Ovary (tissue), 9 donors: Measurements from ENCODE around the gene TTC33. TPM values are rescaled to one million over a fixed set of nuclear protein-coding genes. Genes with fewer than 3 reads are reported as not detected.

Experiments
- DNase-seq, 5 donors: peaks; one replicate each; pipeline ENCODE4 v3.0.0-alpha.2; 2019 to 2020
- H3K27ac ChIP-seq, 2 donors: fragments of 200-600 bp; one replicate each; pipeline versions ENCODE4 v1.5.1 to v1.8.0; 2019 to 2022
- H3K27me3 ChIP-seq: fragments of 200-600 bp; one replicate; pipeline ENCODE4 v1.8.0; 2022
- H3K36me3 ChIP-seq: fragments of 200-600 bp; sonication (generic); one replicate; pipeline ENCODE4 v1.5.1; 2019
- H3K4me1 ChIP-seq: one replicate; pipeline ENCODE4 v1.8.1; 2013; ENCODE audit warnings: mild to moderate bottlenecking, moderate library complexity; ENCODE audit not compliant: insufficient read depth
- H3K4me3 ChIP-seq: fragments of 200-600 bp; sonication (generic); one replicate; pipeline ENCODE4 v1.5.1; 2017
- H3K9me3 ChIP-seq, 2 donors: fragments of 200-600 bp in 1 of 2; sonication (generic) in 1 of 2; one replicate each; pipeline versions ENCODE4 v1.5.1 to v1.8.1; 2013 to 2019; ENCODE audit warnings: mild to moderate bottlenecking in 1 of 2, moderate library complexity in 1 of 2
- EP300 ChIP-seq: sonication (generic); formaldehyde crosslinking; IDR thresholded peaks from one replicate; pipeline ENCODE4 v1.6.1; 2017; ENCODE audit warnings: antibody characterized with exemption
- POLR2A ChIP-seq: fragments of 450-650 bp; IDR thresholded peaks from one replicate; pipeline ENCODE4 v1.6.1; 2017; ENCODE audit warnings: antibody characterized with exemption, mild to moderate bottlenecking, moderate library complexity
- WGBS, 3 donors: extraction: QIAGEN DNeasy Blood & Tissue Kit in 1 of 3; methylation state at CpG; one replicate each; pipeline versions ENCODE4 v1.1.5 to v1.1.7; 2013 to 2017; 5-methylcytosine and 5-hydroxymethylcytosine counted together
- intact Hi-C, 4 donors: fragments of 100-400 bp; cut with DNase I; formaldehyde crosslinking; loops; one replicate each; pipeline versions ENCODE4 v1.11.0 to v1.15.1; 2022 to 2023
- polyA plus RNA-seq, 2 donors: library from polyadenylated mRNA; stranded (reverse); fragments of 200-250 nt in 1 of 2; fragments of 350-450 nt in 1 of 2; fragmentation: Illumina TruSeq in 1 of 2; extraction: RNeasy Lipid Tissue Mini Kit (QIAGEN cat#74804) in 1 of 2; gene quantifications; one replicate each; pipeline ENCODE4 v1.2.3, GENCODE V29; 2013 to 2014
- total RNA-seq, 7 donors: library from RNA; depleted of rRNA in 2 of 7; stranded (reverse); fragments of >200 nt in 2 of 7; fragmentation: NEBNext Ultra II Directional in 3 of 7; extraction: Animal tissue kit (Norgen Biotek cat#: 25700) in 3 of 7; gene quantifications; one replicate each; pipeline versions ENCODE4 v1.1.0 to v1.2.4, GENCODE V29; 2016 to 2023
- TF ChIP-seq, protein P1 (sequence below), 3 donors: fragments of 450-650 bp in 2 of 3; fragments of 200-600 bp in 1 of 3; IDR thresholded peaks; one replicate each; pipeline versions ENCODE4 v1.5.1 to v1.8.0; 2016 to 2022; ENCODE audit warnings: antibody characterized with exemption in 3 of 3, mild to moderate bottlenecking in 1 of 3
- donor health status: DM: no; HTN: no; CAD: no; lungs with moderate emphysema.
- donor health status: DM: no; HTN: no; CAD: no.
- donor health status: Bipolar disorder and iron deficiency.
- donor health status: DM: yes; HTN: yes; CAD: no.
- donor health status: DM: no; HTN: no; CAD: no.
- donor health status: DM: yes; HTN: yes; CAD: no.

Gene TTC33
- total and polyA plus RNA-seq, 9 donors: 10.6 to 26.0 (median 18.8) TPM

DNA sequence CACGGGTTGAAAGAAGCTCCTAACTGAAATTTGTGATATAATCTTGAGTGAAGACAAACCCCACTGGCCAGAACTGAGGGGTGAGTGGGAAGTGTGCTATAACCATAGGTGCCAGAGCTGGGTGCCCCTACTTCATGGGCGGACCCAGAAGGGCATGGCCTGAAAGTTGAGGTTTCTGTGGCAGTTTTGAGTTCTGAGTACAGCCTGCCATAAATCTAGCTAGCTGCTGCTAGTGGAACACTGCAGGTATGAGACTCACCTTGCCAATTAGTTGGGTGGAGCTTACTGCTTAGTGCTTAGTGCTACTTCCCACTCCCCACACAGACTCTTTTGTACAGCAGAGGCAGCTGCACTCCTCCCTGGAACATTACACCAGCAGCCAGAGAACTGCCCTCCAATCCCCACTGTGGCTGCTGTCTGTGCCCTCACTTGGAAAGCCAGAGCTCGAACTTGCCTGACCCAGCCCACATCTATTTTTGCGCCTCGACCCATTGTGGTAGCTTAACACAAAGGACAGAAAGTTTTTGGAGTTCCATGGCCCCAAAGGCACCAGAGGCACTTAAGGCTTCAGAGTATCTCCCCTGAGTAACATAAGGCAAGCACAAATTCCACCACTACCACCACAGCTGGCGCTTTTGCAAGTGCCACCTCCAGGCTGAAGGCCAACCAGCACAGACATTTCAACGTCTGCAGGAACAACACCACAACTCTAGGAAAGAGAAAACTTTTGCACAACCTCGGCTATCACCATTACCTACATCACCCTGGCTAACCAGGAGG lies 103.1 kb downstream of the TTC33 start:
- no peak for TF ChIP-seq EP300
- no peak for TF ChIP-seq POLR2A
- TF ChIP-seq, protein P1, sequence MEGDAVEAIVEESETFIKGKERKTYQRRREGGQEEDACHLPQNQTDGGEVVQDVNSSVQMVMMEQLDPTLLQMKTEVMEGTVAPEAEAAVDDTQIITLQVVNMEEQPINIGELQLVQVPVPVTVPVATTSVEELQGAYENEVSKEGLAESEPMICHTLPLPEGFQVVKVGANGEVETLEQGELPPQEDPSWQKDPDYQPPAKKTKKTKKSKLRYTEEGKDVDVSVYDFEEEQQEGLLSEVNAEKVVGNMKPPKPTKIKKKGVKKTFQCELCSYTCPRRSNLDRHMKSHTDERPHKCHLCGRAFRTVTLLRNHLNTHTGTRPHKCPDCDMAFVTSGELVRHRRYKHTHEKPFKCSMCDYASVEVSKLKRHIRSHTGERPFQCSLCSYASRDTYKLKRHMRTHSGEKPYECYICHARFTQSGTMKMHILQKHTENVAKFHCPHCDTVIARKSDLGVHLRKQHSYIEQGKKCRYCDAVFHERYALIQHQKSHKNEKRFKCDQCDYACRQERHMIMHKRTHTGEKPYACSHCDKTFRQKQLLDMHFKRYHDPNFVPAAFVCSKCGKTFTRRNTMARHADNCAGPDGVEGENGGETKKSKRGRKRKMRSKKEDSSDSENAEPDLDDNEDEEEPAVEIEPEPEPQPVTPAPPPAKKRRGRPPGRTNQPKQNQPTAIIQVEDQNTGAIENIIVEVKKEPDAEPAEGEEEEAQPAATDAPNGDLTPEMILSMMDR (IDR thresholded peaks at IDR 0.05): no peak
- no peak overlapping the region for H3K4me3 ChIP-seq
- H3K4me1 ChIP-seq: no peaks in the 10 kb centered on the region
- no peak overlapping the region for H3K27ac ChIP-seq
- no peaks in the 10 kb centered on the region for H3K36me3 ChIP-seq
- 74 to 77% (median 77%) methylated on average over 8 of the region's 8 CpGs for WGBS, 3 donors
- no peaks in the 10 kb centered on the region for H3K9me3 ChIP-seq
- H3K27me3 ChIP-seq: no peaks in the 10 kb centered on the region
- no peak for DNase-seq
- intact Hi-C loops: no loop called here

DNA sequence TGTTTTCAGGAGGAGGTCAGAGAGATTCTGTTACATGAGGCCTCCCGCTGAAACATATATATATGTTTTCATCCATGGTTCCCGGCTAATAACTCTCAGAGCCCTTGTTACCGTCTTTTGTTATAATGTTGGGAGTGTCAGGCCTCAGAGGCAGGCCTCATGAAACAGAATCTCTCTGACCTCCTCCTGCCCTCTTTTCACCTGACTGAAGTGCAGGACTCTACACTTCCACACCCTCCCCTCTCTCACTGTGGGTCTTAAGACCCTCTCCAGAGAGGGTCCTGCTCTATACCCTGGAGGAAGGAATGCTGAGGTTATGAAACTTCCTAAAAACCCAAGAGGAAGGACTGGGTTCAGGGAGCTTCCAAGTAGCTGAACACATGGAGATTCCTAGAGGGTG lies 104.6 kb downstream of the TTC33 start:
- Histone ChIP-seq H3K36me3 (no peaks in the 10 kb centered on the region), H3K4me1 (no peaks in the 10 kb centered on the region), H3K9me3 (no peaks in the 10 kb centered on the region), H3K4me3 (no peak overlapping the region), H3K27ac (no peak overlapping the region), H3K27me3 (no peaks in the 10 kb centered on the region)
- TF ChIP-seq POLR2A: no peak
- TF ChIP-seq, protein P1 (IDR thresholded peaks at IDR 0.05): no peak
- TF ChIP-seq EP300: no peak
- no peak for DNase-seq
- 93 to 97% (median 95%) methylated on average over 3 of the region's 3 CpGs for WGBS, 3 donors
- intact Hi-C loops: no loop called here

DNA sequence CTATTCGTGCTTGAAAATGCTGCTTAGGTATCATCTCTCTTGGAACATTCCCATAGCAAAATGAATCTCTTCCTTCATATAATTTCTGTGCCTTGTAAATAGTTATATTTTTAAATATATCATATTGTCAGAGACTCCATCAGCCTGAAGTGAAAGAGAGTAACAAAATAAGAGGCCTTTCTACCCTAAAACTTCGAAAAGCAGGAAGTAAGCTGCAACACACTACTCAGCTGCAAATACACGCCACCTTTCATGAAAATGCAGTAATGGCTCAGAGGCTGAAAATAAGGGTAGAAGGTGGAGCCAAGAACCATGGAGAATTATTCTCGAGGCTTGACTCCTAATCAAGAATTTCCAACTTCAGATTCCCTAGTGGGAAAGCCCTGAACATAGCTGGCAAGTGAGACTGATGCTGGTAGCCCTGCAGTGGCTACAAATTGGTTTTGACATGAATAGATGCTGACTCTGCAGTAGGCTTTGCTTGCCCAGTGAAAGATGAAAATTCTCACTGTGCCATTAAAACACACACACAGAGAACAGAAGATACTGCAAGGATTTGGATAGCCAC lies 106.2 kb downstream of the TTC33 start:
- WGBS, 3 donors: 73 to 77% (median 74%) methylated on average over 4 of the region's 4 CpGs
- DNase-seq: no peak
- no peaks in the 10 kb centered on the region for H3K4me1 ChIP-seq
- H3K27ac ChIP-seq: no peak overlapping the region
- H3K27me3 ChIP-seq: no peaks in the 10 kb centered on the region
- intact Hi-C loops: no loop called here
- TF ChIP-seq EP300 (no peak), POLR2A (no peak)
- TF ChIP-seq, protein P1 (IDR thresholded peaks at IDR 0.05): no peak
- no peaks in the 10 kb centered on the region for H3K9me3 ChIP-seq
- no peaks in the 10 kb centered on the region for H3K36me3 ChIP-seq
- H3K4me3 ChIP-seq: no peak overlapping the region

DNA sequence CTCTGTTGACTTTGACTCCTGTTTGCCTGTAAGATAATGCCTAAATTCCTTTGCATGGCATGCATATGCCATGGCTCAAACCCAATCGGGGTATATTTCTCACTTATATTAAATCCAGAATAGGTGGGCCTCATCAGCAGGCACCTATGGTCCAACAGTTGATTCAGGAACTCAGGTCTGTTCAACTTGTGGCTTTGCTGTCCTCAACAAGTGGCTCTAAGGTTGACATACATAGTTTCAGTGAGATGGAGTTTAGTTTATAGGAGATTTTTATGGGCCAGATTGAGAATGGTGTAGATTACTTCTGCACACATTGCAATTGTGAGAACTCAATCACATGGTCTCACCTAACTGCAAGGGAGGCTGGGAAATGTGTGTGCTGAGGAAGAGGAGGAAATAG lies 107.6 kb downstream of the TTC33 start:
- H3K27me3 ChIP-seq: no peaks in the 10 kb centered on the region
- no peaks in the 10 kb centered on the region for H3K9me3 ChIP-seq
- no peak for DNase-seq
- H3K4me3 ChIP-seq: no peak overlapping the region
- WGBS, 3 donors: 68 to 89% (median 87%) methylated on average over 1 of the region's 1 CpG
- intact Hi-C loops: no loop called here
- TF ChIP-seq, protein P1 (IDR thresholded peaks at IDR 0.05): no peak
- TF ChIP-seq EP300: no peak
- no peak for TF ChIP-seq POLR2A
- H3K4me1 ChIP-seq: no peaks in the 10 kb centered on the region
- H3K27ac ChIP-seq: no peak overlapping the region
- no peaks in the 10 kb centered on the region for H3K36me3 ChIP-seq
